Stimulated activated CD4-positive, alpha-beta T cell treated with anti-CD3 and anti-CD28 coated beads, Interleukin-1b, Interleukin-23, amount 100 ng/mL, for 48 hours (primary cell): ENCODE measurements around the gene DCTN4.
"Not testable (repeated sequence)": the region's sequence is repeated elsewhere in the genome, so short reads cannot be mapped to it uniquely, and the experiment has no call there.

Experiments used
- DNase-seq: peaks from one replicate; pipeline ENCODE4 v3.0.0-alpha.2; 2020

The DCTN4 gene

GRCh38 chr5:150778088-150778516 is 19.3 kb upstream of the DCTN4 start:
- no peak for DNase-seq

- no peak for DNase-seq
Observed at GRCh38 chr5:150777685-150778084, 18.9 kb upstream of the DCTN4 start.

- no peak for DNase-seq
Observed at GRCh38 chr5:150774145-150774544, 15.3 kb upstream of the DCTN4 start.

- no peak for DNase-seq
Observed at GRCh38 chr5:150771034-150771795, 12.4 kb upstream of the DCTN4 start.

- DNase-seq: no peak
Observed at GRCh38 chr5:150766251-150766650, 7.4 kb upstream of the DCTN4 start.

- no peak for DNase-seq
Observed at GRCh38 chr5:150765799-150766169, 7.0 kb upstream of the DCTN4 start.

GRCh38 chr5:150765011-150765798 is 6.4 kb upstream of the DCTN4 start:
- no peak for DNase-seq

- no peak for DNase-seq
Observed at GRCh38 chr5:150764530-150764929, 5.7 kb upstream of the DCTN4 start.

GRCh38 chr5:150763023-150763769 is 4.4 kb upstream of the DCTN4 start:
- DNase-seq: no peak

GRCh38 chr5:150762211-150762610 is 3.4 kb upstream of the DCTN4 start:
- no peak for DNase-seq

GRCh38 chr5:150759334-150759583 is 442 bp upstream of the DCTN4 start:
- no peak for DNase-seq

- no peak for DNase-seq
Observed at GRCh38 chr5:150758203-150758530, 650 bp downstream of the DCTN4 start.

GRCh38 chr5:150757087-150757649 is 1.6 kb downstream of the DCTN4 start:
- DNase-seq: no peak

GRCh38 chr5:150753863-150754262 is 5.0 kb downstream of the DCTN4 start:
- no peak for DNase-seq

GRCh38 chr5:150753463-150753862 is 5.4 kb downstream of the DCTN4 start:
- DNase-seq: no peak

GRCh38 chr5:150751096-150751891 is 7.5 kb downstream of the DCTN4 start:
- no peak for DNase-seq

GRCh38 chr5:150750469-150750868 is 8.3 kb downstream of the DCTN4 start:
- DNase-seq: no peak

- DNase-seq: not testable (repeated sequence)
Observed at GRCh38 chr5:150743142-150743488, 15.7 kb downstream of the DCTN4 start.

GRCh38 chr5:150742455-150743141 is 16.2 kb downstream of the DCTN4 start:
- DNase-seq: not testable (repeated sequence)

- DNase-seq: no peak
Observed at GRCh38 chr5:150740992-150741391, 17.8 kb downstream of the DCTN4 start.

- no peak for DNase-seq
Observed at GRCh38 chr5:150738862-150739261, 20.0 kb downstream of the DCTN4 start.
